Urothelium cell line (cell line): Measurements from ENCODE around the gene DCTD.

ENCODE experiments used
- DNase-seq: peaks from one replicate; pipeline ENCODE4 v3.0.0; 2011; ENCODE audit warnings: low spot score, mixed read lengths
- FAIRE-seq: peaks from 2 replicates; lab custom pipeline; 2011; peaks lifted over from hg19 to GRCh38; lab: Jason Lieb, UNC

DCTD gene

GRCh38 chr4:182874797-182875345 lies 42.3 kb downstream of the DCTD start:
- FAIRE-seq (no peak), DNase-seq (no peak)

- DNase-seq, result no peak
- no peak for FAIRE-seq
These were observed 42.9 kb downstream of the DCTD start for GRCh38 chr4:182874304-182874751.

GRCh38 chr4:182873726-182874125 lies 43.5 kb downstream of the DCTD start:
- FAIRE-seq (no peak), DNase-seq (no peak)

DNA sequence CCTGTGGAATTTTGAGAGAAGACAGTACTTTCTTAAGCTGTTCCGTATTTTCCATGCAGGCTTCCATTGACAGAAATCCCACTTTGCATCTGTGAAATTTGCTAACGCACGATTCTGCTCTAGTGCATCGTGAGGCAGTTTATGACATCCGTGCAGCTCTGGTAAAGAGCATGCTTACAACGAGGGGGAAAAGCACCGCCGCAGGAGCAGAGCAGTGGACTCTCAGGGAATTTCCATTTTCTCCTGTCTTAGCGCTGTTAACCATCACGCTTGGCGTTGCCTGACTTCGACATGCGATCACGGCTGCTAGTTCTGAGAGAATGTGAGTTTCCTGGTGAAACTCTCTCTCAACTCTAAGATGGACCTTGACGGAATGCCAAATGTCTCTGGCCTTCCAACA lies 43.9 kb downstream of the DCTD start:
- FAIRE-seq, result no peak

DNA sequence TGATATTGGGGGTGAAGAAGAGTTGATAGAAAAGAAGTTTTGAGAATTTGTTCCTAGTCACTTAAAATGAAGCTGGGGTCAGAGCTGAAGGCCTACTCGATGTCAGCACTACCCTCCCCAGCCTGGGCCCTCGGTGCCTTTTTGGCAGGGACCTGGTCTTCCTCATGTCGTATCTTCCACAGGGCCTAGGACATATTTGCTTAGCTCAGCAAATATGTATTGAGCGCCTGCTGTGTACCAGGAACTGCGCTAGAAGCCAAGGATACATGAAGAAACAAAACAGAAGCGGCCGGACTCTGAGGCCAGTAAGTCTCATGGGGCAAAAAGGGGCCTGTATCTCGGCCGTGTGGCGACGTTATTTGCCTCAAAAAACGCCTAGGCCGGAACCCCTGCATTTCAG lies 44.3 kb downstream of the DCTD start:
- DNase-seq (no peak), FAIRE-seq (no peak)

More for the DNA sequence above, 43.9 kb downstream of the DCTD start:
- no peak for DNase-seq

- DNase-seq (no peak), FAIRE-seq (no peak)
These were observed 45.6 kb downstream of the DCTD start for GRCh38 chr4:182871616-182872015.

DNA sequence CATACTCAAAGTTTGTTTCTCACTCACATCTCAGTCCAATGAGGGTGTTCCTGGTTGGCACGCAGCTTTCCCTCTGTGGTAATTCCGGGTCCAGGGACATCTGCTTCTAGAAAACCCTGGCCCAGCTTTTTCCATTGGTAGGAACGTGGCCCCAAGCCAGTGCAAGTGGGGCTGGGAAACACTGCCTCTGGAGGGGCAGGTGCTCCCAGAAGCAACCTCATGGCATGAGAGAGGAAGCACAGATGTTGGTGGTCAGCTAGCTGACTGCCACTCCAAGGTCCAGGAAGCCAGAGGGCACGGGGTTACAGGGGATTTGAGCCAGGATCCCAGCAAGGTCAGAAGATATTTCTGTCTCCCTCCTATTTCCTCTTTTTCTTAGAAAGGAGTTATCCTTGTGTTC lies 47.5 kb downstream of the DCTD start:
- DNase-seq, result no peak
- FAIRE-seq, result no peak

GRCh38 chr4:182866746-182867145 lies 50.4 kb downstream of the DCTD start:
- DNase-seq (no peak), FAIRE-seq (no peak)

DNA sequence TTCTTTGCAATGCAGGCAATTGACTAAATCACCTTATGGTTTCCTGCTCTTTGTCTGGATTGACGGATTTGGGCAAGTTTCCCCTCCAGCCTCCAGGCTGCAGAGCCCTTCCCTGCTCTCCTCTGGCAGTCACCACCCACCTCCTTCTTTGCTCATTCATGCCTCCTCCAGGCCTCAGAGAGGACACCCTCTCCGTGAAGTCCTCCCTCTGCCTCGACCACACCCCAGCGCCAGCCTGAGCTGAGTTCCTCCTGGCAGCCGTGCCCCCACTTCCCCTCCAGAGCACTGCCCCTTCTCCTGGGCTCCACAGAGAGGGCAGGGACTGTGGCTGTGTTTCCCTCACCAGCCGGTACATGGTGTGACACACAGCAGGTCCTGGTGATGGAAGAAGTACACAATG lies 53.7 kb downstream of the DCTD start:
- FAIRE-seq (no peak), DNase-seq (no peak)

DNA sequence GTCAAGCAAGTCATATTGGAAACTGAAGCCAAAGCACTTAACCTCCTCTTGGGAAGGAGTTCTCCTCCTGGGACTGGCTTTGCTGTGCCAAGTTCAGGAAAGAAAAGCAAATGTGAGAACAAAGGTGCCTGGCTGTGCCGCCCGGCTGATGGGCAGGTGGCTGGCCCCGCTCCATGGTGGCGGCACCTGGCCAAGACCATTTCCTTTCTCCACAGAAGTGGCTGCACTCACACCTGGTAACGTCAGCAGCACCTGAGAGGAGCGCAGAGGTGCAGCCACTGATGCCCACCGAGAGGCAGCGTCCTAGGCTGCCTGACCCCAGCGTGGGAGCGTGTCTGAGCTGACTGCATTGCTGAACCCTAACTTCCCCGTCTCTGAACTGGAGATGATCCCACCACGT lies 54.3 kb downstream of the DCTD start:
- FAIRE-seq (no peak), DNase-seq (no peak)

DNA sequence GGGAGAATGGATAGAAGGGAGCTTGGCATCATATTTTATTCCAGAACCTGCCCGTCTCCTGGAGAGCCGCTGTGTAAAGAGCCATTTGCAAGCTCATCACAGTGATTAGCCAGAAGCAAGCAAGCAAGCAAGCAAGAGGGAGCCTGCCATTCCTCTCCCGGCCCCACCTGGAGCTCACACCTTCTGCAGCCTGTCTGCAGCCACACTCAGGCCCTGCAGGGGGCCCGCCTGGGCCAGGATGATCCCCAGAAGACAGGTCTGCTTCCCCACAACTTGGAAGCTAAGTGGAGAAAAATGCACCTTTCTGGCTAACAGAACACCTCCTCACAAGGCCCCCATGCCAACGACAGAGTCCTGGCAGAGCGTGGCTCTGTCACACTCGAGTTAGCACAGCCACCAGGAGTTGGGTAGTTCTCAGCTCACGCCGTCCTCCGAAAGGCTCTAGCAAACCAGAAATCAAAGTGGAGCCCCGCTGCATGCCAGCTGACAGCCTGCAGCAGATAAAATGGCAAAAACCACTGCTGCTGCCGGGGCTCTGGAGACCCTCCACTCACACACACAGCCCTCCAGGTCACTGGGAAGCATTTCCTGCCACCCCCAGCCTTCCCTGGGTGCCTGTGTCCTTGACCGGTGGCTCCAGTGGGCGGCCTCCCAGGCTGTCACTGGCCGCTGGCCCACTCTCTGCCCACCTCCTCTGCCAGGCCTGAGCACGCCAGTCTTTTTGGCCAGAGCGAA lies 54.9 kb downstream of the DCTD start:
- FAIRE-seq (no peak), DNase-seq (no peak)

GRCh38 chr4:182861346-182861745 lies 55.8 kb downstream of the DCTD start:
- DNase-seq (no peak), FAIRE-seq (no peak)

- FAIRE-seq (no peak), DNase-seq (no peak)
These were observed 57.5 kb downstream of the DCTD start for GRCh38 chr4:182859730-182860129.

DNA sequence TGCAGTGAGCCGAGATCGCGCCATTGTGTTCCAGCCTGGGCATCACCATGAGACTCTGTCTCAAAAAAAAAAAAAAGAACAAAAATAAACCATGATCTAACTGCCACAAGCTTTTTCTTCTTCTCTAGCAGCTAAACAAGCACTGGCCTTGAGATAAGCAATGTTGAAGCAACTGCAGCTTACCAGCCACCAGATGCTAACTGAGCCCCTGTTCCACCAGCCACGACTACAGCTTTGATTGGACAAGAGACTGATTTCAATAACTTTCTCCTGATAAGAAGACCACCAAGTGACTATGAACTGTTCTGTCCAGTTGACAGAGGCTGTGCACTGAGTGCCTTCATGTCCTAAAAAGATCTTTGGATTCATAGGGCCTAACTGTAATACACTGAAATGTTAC lies 58.5 kb downstream of the DCTD start:
- DNase-seq, result no peak
- no peak for FAIRE-seq

DNA sequence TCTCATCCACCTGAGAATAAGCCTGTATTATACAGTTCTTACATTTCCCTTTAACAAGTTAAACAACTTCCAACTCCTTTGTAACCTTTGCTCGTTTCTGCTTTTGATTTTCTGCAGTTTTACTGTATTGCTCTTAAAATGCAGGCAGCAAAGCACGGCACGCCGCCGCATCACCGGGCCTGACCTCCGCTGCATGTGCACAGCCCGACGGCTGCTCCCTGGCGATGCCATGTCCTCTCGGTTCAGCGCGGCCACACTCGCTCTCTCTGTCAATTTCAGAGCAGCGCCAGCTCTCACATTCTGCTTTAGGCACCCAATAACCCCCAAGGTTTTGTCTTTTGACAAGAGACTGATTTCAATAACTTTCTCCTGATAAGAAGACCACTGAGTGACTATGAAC lies 60.3 kb downstream of the DCTD start:
- FAIRE-seq (no peak), DNase-seq (no peak)

DNA sequence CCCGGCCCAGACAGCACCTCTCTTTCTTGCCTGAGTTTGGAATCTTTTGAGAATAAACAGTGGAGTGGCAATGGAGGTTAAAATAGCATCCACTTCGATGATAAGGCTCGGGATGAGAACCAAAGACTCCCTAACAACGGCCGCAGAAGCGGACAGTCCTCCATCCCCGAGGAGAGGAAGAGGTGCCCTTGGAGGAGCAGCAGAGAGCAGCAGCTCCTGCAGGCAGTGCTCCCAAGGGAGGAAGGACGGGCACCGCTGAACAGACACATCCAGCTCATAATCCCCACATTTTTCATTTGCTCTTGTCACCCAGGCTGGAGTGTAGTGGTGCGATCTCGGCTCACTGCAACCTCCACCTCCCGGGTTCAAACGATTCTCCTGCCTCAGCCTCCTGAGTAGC lies 61.3 kb downstream of the DCTD start:
- no peak for DNase-seq

DNA sequence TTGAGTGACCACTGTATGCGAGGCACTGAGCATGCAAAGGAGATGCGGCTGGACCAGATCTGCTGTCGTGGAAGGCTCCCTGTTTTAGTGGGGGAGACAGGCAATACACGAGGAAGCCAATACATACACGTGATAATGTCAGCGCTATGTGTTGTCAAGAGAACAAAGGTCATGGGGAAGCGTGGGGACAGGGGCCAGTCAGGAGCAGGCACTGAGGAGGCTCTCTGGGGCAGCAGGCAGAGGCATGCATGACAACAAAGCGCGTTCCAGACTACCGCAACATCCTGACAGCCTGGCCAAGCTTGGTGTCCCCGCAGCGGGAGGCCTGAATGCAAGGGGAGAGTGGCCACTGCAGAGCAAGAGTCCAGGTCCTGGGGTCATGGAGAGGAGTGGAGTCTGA lies 61.9 kb downstream of the DCTD start:
- FAIRE-seq, result no peak
- no peak for DNase-seq

More for the DNA sequence above, 61.3 kb downstream of the DCTD start:
- FAIRE-seq, result no peak

GRCh38 chr4:182854466-182854865 lies 62.7 kb downstream of the DCTD start:
- FAIRE-seq (no peak), DNase-seq (no peak)

GRCh38 chr4:182853731-182854330 lies 63.4 kb downstream of the DCTD start:
- DNase-seq, result no peak
- no peak for FAIRE-seq

- no peak for DNase-seq
- no peak for FAIRE-seq
These were observed 68.5 kb downstream of the DCTD start for GRCh38 chr4:182848685-182849084.

DNA sequence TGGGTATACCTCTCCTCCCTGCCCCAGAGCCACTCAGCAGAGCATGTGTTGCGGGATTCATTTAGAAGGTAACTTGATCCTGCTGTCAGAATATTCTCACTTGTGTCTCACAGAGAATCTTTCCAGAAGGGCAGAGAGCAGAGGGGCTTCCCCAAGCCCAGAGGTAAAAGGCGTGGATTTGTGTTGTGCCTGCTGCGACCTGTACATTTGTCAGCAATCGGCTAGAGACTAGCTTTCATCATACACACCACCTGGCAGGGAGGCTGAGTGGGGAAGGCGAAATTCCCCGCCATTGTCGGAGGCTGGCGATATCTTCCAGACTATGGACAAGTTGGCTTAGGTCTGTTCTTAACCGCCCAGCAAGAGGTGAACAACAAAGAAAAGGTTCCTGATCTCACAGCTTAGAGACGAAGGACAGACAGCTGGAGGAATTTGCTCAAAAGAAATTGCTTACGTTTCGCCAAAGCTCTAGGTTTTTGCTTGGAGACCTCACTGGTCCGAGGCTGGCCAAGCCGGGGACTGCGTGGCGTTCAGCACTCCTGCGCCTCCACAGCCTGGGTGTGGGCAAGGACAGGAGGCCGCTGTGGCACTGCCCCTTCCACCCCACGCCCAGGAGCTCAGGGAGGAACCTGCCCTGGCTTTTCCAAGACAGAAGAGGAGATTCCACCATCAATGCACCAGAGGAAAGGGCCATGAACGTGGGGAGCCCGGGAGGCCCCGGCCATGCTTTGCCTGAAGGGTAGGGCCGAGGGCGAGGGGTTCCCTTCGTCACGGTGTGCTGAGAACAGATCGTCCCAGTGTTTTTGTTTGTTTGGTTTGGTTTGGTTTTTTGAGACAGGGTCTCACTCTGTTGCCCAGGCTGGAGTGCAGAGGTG lies 69.4 kb downstream of the DCTD start:
- FAIRE-seq (no peak), DNase-seq (no peak)
